ENCODE measurements around the gene BIRC7.
A peak's percentile ranks its signal among the peaks of the same experiment; 100 is the strongest.
"Not testable (repeated sequence)": the region's sequence is repeated elsewhere in the genome, so short reads cannot be mapped to it uniquely, and the experiment has no call there.

The BIRC7 gene

DNA sequence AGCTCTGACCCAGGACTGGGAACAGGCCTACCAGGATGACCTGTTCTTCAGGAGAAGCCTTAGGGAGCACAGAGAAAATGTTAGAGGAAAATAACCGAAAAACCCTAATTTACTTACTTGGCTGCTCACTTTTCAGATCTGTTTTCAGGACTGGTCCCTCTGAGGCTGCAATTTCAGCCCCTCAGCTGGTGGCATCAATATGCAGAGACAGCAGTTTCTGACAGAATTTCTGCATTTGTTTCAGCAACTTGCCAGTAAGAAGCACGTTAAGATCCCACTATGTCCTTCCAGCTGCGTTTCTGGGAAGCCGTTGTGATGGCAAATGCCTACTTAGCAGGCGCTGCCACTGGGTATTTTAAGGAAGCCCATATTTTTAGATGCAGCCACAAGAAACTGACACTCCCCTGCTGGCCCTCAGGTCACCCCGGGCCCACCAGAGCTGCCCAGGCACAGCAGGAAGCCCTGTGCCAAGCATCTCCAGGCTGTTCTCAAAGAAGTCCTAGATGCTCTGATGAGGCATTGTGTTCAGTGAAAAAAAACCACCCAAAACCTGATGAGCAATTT is 27.3 kb upstream of the BIRC7 start:
- no peak for DNase-seq (ENCODE audit: low read depth)

- DNase-seq (ENCODE audit: low read depth), result no peak
These were observed 25.6 kb upstream of the BIRC7 start for GRCh38 chr20:63210011-63210605.

- peak; percentile 18 for DNase-seq (ENCODE audit: low read depth)
These were observed 23.3 kb upstream of the BIRC7 start for GRCh38 chr20:63212393-63212730.

DNA sequence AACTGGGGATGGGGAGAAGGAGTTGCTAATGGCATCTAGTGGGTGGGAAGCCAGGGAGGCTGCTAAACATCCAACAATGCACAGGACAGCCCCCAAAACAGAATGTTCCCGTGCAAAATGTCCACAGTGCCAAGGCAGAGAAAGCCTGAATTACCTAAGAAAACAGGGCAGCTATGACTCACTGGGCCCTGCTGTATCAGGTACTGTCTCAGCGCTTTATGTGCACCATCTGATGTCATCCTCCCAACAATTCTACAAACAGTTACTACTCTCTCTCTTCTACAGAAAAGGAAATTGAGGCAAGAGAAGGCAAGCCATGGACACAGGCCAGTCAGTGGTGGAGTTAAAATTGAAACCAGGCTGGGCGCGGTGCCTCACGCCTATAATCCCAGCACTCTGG is 22.9 kb upstream of the BIRC7 start:
- DNase-seq (ENCODE audit: low read depth), result no peak

GRCh38 chr20:63214514-63214913 is 21.2 kb upstream of the BIRC7 start:
- DNase-seq (ENCODE audit: low read depth), result no peak

GRCh38 chr20:63215101-63216040 is 20.3 kb upstream of the BIRC7 start:
- peak; percentile 59 for DNase-seq (ENCODE audit: low read depth)

- DNase-seq (ENCODE audit: low read depth), result peak; percentile 93
These were observed 19.5 kb upstream of the BIRC7 start, which contains the start of gene YTHDF1 for GRCh38 chr20:63216041-63216848. TSS of gene YTHDF1 (minus strand) at chr20:63216131. CDS start at chr20:63215892, 239 bp downstream.

DNA sequence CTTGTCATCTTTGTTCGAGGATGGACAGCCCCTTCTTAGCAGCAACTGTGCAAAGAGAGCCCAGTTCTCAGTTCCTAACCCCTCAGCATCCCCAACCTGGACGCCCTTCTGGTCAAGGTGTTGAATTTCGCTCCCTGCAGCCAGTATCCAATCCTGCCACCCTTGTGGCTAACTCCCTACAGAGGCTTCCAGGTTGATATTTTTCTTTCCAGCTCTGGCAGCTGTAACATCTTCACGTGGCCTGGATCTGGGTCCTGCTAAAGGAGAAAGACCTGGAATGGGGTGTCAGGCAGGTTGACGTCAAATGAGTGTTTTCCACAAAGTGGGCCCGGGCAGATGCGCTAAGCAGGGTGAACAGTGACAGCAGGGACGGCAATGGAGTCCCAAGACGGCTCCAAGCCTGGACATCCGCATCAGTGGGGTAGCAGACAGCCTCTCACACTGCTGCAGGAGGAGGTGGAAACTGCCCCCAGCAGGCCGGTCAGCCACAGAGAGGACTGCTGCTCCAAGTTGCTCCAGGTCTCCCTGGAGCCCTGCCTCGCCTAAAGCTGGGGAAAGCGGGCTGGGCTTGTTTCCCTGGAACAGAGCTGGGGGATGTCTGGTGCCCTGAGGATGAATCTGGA is 18.7 kb upstream of the BIRC7 start:
- DNase-seq (ENCODE audit: low read depth), result no peak

GRCh38 chr20:63217706-63218105 is 18.0 kb upstream of the BIRC7 start:
- DNase-seq (ENCODE audit: low read depth), result no peak

DNA sequence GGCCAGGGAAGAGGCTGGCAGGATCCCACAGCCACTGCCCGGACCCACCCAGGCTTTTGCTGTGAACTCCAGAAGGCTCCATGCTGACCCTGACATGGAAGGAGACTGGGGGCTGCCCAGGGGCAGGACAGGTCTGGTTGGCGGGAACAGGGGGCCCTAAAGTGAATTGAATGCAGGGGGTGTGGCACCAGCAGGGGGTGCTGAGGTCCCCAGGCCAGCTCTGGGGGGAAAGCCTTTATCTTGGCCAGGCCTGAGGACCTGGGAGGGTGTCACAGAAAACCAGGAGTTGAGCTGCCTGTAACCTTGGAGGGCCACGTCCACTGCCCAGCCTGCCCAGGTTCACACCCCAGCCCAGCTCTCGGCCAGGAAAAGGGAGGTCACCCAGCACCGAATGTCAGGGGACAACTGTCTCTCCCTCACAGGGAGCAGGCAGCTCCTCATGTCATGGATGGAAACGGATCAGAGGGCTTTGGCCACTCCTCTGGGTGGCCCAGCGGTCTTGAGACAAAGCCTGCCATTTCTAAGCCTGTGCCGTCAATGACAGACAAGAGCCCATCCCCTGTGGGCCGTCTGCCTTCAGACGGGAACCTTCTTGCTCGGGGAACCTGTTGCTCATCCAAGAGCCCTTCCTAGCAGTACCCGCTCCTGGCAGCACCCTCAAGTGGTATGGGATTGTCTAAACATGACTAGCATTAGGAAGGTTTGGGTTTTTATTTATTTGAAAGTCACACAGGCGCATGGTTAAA is 16.8 kb upstream of the BIRC7 start:
- DNase-seq (ENCODE audit: low read depth), result no peak

DNA sequence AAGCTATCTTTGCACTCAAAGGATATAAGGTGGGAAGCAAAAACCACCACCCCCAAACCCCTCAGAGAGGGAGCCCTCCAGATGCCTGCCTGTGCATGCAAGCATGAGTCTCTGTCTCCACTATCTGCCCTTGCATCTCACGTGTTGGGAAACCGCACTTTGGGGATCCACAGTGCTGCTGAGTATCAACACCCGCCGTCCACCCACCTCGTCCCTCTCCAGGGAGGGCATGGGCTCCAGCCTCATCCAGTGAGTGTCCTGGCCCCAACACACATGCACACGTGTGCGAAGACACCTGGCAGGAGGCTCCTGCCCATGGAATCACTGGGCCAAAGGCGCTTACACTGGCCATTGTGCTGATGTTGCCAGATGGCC is 16.3 kb upstream of the BIRC7 start:
- DNase-seq (ENCODE audit: low read depth), result no peak

DNA sequence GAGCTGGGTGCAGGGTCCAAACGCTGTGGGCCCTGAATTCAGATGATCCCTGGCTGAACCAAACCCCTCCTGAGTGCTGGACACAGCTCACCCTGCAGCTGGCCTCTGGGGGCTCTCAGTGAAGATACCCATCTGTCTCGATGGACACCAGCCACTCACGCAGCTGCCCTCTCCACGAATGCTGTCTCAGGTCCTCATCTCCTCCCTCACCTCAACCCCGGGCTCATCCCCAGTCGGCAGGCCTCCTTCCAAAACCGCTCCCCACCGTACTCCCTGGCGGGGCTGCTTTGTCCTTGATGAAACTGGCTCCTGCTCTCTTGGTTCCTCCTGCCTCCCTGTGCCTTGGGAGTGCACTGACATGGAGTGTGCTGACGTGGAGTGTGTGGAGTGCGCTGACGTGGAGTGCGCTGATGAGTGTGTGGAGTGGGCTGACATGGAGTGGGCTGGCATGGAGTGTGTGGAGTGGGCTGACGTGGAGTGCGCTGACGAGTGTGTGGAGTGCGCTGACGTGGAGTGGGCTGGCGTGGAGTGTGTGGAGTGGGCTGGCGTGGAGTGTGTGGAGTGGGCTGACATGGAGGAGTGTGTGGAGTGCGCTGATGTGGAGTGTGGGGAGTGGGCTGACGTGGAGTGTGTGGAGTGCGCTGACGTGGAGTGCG is 15.7 kb upstream of the BIRC7 start:
- DNase-seq (ENCODE audit: low read depth), result no peak

DNA sequence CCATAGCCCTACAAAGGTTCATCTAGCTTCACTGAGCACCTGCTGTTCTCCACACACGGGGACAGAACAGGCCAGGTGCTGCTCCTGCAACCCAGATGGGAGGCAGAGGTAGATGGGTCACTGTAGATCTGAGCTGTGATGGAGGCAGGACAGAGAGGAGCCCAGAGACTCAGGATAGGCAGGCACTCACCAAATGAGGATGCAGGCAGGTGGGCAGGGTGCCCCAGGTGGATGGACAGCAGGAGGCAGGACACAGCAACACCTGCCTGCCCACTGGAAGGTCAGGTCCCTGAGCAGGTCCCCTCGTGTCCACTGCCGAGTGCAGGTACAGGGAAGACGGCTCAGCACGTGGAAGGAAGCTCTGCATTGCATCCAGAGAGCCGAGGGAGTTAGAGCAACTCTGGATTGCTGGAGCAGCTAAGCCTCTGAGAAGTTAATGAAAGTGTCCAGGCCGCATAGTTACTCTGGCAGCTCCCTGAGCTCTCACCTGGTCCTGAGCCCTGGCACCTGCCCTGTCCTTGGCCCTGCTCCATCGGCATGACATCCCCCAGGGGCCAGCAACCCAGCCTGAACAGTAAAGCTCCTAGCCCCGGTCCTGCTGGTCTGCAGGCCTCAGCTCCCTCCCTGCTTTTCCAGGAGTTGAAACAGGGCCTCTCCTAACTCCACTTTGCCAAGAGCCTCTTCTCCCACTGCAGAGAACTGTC is 14.9 kb upstream of the BIRC7 start:
- DNase-seq (ENCODE audit: low read depth), result no peak

GRCh38 chr20:63221400-63222053 is 14.2 kb upstream of the BIRC7 start:
- DNase-seq (ENCODE audit: low read depth), result not testable (repeated sequence)

GRCh38 chr20:63222541-63222940 is 13.2 kb upstream of the BIRC7 start:
- DNase-seq (ENCODE audit: low read depth), result no peak

- DNase-seq (ENCODE audit: low read depth), result peak; percentile 57
These were observed 12.4 kb upstream of the BIRC7 start for GRCh38 chr20:63223121-63223825.

DNA sequence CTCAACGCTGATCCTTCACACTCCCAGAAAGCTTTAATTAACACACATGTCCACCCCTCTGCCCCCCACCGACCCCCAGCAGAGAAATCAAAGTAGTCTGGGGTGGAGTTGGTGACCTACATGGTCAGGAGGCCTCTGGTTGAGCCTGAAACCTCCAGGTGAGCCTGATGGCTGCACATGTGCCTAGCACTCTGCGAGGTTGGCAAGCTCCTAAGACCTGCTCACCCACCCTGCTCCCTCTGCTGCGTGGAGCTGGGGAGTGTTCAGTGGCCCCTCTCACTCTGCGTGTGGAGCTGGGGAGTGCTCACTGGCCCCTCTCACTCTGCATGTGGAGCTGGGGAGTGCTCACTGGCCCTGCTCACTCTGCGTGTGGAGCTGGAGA is 11.9 kb upstream of the BIRC7 start:
- DNase-seq (ENCODE audit: low read depth), result no peak

DNA sequence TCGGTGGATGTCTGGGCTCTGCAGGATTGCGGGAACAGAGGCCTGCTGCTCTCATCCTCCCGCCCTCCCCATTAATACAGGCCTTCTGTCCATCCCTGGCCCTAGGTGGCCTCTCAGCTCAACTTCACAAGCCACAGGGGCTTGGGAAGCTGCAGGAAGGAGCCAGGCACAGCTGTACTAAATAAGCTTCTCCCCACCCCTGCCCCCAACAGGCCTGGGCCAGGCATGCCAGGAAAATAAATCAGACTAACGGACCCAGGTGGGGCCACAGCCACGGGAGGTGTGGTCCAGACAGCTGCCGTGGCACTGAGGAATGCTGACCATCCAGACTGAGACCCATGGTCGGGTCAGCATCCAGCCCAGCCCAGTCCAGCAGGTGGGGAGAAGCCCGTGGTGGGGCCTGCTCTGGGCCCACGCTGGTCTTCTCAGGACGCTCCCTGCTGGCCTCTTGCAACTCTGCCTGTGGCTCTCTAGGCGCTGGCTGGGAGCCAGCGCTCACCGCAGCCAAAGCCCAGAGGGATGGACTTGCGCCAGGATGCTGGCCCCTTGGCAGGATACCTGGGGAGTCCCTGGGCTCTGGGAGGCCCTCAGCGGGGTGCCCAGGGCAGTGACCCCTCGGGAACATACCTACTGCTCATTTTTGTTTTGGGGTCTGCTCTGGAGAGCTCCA is 11.2 kb upstream of the BIRC7 start:
- DNase-seq (ENCODE audit: low read depth), result peak; percentile 66
